ENCODE results near the gene RHCE. TPM values are rescaled to one million over a fixed set of nuclear protein-coding genes. Genes with fewer than 3 reads are reported as not detected.
"Not testable (repeated sequence)": the region's sequence is repeated elsewhere in the genome, so short reads cannot be mapped to it uniquely, and the experiment has no call there.

The RHCE gene
- total RNA-seq, 1 donor from 2014 or later, result not detected

DNA sequence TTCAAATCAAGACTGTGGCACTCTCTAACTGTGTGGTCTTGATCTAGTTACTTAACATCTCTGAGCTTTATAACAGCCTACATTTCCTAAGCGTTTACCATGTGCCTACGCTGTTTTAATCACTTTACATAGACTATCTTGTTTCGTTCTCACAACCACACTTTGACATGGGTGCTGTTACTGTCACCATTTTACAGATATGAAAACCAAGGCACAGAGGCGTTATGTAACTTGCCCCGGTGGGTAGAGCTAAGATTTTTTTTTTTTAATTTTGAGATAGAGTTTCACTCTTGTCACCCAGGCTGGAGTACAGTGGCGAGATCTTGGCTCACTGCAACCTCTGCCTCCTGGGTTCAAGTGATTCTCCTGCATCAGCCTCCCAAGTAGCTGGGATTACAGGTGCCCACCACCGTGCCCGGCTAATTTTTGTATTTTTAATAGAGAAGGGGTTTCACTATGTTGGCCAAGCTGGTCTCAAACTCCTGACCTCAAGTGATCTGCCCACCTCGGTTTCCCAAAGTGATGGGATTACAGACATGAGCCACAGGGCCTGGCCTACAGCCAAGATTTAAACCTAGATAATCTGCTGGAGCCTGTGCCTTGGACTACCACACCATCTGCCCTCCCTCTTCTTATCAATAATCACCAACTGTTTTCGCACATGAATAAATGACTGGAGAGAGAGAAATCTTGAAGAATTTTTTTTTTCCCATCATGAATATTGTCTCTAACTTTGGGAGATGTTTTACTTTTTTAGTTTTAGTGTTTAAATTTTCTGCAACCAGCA lies 10.8 kb downstream of the RHCE start:
- H3K4me1 Mint-ChIP-seq; ATAC-seq (ENCODE audit: low read depth); H3K36me3 Mint-ChIP-seq (ENCODE audit: low read depth); CTCF ChIA-PET; H3K27me3 Mint-ChIP-seq; POLR2A ChIA-PET; H3K4me3 Mint-ChIP-seq; H3K27ac Mint-ChIP-seq; H3K9me3 Mint-ChIP-seq; DNase-seq: not testable (repeated sequence)
- intact Hi-C loops (cut with micrococcal nuclease), result loop anchor here (10.0 kb wide), 1 partner anchor 115 kb away; no protein-coding TSS in a partner anchor

DNA sequence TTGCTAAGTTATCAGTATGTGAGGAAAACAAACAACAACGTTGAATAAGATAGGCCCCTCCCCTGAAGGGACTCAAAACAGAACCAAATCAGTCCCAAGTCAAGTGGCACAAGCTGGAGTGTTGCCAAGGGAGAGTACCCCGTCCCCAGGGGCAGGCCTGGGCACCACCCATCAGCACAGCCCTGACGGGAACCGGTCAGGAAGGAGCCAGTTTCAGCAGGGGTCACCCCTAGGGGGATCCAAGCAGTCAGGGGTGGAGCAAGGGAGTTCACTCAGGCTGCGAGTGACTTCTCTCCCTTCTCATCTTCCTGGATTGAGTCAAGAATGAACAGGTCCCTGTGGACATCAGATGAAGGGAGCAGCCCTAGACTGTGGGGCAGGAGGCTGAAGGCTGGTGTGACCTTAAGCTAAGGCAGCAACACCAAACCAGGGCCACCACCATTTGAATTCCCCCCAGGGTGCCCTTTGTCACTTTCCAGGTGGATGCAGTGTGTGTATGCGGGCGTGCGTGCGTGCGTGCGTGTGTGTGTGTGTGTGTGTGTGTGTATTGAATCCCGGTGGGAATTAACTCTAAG lies 14.8 kb downstream of the RHCE start:
- H3K4me3 Mint-ChIP-seq; DNase-seq; CTCF ChIA-PET; H3K4me1 Mint-ChIP-seq; POLR2A ChIA-PET; H3K9me3 Mint-ChIP-seq; H3K27ac Mint-ChIP-seq; H3K27me3 Mint-ChIP-seq; H3K36me3 Mint-ChIP-seq (ENCODE audit: low read depth): not testable (repeated sequence)
- intact Hi-C loops (cut with micrococcal nuclease), result loop anchor here (10.0 kb wide), 1 partner anchor 119 kb away; no protein-coding TSS in a partner anchor
- ATAC-seq (ENCODE audit: low read depth), result peak; percentile 94

DNA sequence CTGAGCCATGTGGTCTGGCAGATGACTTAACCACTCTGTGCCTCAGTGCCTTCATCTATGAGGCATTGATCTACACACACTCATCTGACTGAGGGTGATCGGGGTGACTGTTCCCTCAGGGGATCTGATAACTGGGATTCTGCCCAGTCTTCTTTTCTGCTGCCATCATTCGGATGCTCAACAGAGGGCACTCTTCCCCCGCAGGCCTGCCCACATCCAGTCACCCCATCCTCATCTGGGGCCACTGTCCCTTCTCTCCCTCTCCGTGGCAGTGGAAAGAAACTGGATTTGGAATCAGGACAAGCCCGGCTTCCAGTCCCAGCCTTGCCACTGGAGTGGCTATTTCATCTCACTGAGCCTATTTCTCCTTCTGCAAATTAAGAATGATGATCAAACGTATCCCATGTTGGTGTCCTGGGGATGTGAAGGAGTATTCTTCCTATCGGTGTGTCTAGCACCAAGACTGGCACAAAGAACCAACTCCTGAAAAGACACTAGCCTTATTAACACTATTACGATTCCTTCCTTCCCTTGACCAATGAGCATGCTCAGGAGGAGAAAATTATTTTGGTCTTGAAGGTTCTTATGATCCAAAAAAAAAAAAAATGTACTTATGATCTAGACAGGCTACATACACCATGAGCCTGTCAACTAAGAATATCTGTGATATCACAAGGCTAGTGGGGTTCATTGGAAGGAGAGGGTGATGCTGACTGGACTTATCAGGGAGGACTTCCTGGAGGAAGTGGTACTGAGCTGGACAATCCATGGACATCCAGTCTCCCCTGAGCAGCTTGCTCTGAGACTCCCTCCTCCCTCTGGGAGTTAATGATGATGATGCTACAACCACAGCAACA lies 17.4 kb downstream of the RHCE start:
- CTCF ChIA-PET, result interaction anchor here (0.7 kb wide), 1 partner anchor 336 kb away, joined by 3 read pairs; no protein-coding TSS in a partner anchor
- H3K4me1 Mint-ChIP-seq; H3K4me3 Mint-ChIP-seq; DNase-seq; H3K36me3 Mint-ChIP-seq (ENCODE audit: low read depth); H3K9me3 Mint-ChIP-seq; H3K27ac Mint-ChIP-seq; POLR2A ChIA-PET: not testable (repeated sequence)
- intact Hi-C loops (cut with micrococcal nuclease), result loop anchor here (2.0 to 10.0 kb wide), 2 partner anchors 122 to 408 kb away; no protein-coding TSS in a partner anchor
- H3K27me3 Mint-ChIP-seq, result peaks cover 10% of the 10 kb centered on the region
- peak; percentile 45 for ATAC-seq (ENCODE audit: low read depth)

DNA sequence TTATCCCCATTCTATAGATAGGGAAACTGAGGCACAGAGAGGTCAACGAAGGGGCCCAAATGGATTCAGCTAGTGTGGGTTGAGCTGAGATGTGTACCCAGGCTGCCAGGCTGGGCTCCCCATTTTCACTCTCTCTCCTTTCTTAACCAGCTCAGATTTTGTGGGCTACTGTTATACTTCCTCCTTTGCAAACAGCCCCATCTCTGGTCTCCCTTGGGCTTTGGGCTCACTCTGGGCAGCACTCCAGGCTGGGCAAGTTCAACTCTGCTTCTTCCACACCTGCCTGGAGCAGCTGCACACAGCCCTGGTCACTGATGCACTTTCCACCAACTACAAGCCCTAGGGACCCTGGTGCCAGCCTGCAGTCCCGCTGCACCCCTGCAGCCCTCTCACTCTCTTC lies 22.5 kb downstream of the RHCE start:
- CTCF ChIA-PET; H3K27ac Mint-ChIP-seq; H3K4me3 Mint-ChIP-seq; DNase-seq; POLR2A ChIA-PET; intact Hi-C loops (cut with micrococcal nuclease); H3K4me1 Mint-ChIP-seq; H3K27me3 Mint-ChIP-seq; H3K36me3 Mint-ChIP-seq (ENCODE audit: low read depth); H3K9me3 Mint-ChIP-seq: not testable (repeated sequence)
- peak; percentile 50 for ATAC-seq (ENCODE audit: low read depth)

DNA sequence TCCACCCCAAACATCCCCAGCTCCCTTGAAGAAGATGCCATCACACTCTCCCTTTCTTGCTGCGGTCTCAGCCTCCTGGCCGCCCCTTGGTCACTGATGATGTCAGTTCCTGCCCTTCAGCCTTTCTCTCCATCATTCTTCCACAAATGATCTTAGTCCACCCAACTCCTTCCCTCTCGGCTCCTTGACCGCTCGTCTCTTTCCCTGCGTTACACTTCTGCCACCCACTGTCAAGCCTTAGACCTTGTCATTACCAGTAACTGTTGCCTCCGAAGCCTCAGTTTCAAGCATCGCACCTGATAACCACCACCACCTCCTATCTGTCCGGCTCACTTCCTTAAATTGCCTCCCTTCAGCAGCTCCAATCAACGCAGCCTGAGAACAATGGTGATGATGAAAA lies 23.1 kb downstream of the RHCE start:
- H3K9me3 Mint-ChIP-seq; H3K4me3 Mint-ChIP-seq; CTCF ChIA-PET; DNase-seq; H3K27me3 Mint-ChIP-seq; intact Hi-C loops (cut with micrococcal nuclease); H3K36me3 Mint-ChIP-seq (ENCODE audit: low read depth); POLR2A ChIA-PET; H3K4me1 Mint-ChIP-seq; H3K27ac Mint-ChIP-seq: not testable (repeated sequence)
- peak; percentile 21 for ATAC-seq (ENCODE audit: low read depth)

DNA sequence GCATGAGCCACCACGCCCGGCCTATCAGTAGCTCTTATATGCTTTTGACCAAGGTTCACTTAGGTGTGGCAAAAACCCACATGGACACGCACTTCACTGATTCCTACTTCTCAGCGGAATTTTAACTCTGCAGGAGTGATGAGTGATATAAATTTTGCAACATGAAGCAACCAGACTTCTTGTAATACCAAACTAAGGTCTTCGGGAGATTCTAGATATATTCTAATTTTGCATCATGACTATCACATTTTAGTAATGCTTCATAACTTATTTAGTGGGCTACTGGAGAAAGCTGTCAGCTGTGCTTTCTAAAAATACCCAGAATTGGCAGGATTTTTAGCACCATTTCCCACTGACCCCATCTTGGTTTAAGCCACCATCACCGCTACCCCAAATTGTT lies 27.8 kb downstream of the RHCE start:
- Mint-ChIP-seq H3K4me3 (no peak overlapping the region), H3K36me3 (ENCODE audit: low read depth) (no peaks in the 10 kb centered on the region), H3K9me3 (no peaks in the 10 kb centered on the region), H3K27ac (no peak overlapping the region), H3K4me1 (peaks cover 3% of the 10 kb centered on the region), H3K27me3 (peaks cover 2% of the 10 kb centered on the region)
- DNase-seq, result no peak
- intact Hi-C loops (cut with micrococcal nuclease), result no loop called here
- ATAC-seq (ENCODE audit: low read depth), result no peak
- ChIA-PET CTCF (no interaction called here), POLR2A (interaction anchor here (0.7 kb wide), 1 partner anchor 417 kb away, joined by 7 read pairs; no protein-coding TSS in a partner anchor)
- TF ChIP-seq, protein P1, sequence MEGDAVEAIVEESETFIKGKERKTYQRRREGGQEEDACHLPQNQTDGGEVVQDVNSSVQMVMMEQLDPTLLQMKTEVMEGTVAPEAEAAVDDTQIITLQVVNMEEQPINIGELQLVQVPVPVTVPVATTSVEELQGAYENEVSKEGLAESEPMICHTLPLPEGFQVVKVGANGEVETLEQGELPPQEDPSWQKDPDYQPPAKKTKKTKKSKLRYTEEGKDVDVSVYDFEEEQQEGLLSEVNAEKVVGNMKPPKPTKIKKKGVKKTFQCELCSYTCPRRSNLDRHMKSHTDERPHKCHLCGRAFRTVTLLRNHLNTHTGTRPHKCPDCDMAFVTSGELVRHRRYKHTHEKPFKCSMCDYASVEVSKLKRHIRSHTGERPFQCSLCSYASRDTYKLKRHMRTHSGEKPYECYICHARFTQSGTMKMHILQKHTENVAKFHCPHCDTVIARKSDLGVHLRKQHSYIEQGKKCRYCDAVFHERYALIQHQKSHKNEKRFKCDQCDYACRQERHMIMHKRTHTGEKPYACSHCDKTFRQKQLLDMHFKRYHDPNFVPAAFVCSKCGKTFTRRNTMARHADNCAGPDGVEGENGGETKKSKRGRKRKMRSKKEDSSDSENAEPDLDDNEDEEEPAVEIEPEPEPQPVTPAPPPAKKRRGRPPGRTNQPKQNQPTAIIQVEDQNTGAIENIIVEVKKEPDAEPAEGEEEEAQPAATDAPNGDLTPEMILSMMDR (IDR thresholded peaks at IDR 0.05), result no peak

DNA sequence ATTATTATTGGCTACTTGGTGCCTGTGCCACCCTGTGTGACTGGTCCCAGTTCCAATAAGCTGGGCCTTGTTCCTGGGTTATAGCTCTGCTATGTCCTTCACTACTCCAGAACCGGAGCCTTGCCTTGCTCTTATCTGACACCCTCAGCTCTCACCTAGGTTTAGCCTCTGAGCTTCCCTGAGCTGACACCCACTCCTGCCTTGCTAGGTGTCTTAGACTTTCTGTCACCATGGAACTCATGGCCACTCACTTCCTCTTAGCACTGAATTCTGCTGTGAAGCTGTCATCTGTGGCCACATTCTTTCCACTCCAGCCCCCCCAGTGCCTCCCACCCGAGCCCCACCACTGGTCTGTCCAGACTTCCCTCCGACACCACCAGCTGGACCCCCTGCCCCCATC lies 30.9 kb downstream of the RHCE start:
- H3K9me3 Mint-ChIP-seq; H3K27ac Mint-ChIP-seq; H3K4me1 Mint-ChIP-seq; intact Hi-C loops (cut with micrococcal nuclease); H3K27me3 Mint-ChIP-seq; CTCF ChIA-PET; DNase-seq; ATAC-seq (ENCODE audit: low read depth); H3K36me3 Mint-ChIP-seq (ENCODE audit: low read depth); H3K4me3 Mint-ChIP-seq; POLR2A ChIA-PET: not testable (repeated sequence)

DNA sequence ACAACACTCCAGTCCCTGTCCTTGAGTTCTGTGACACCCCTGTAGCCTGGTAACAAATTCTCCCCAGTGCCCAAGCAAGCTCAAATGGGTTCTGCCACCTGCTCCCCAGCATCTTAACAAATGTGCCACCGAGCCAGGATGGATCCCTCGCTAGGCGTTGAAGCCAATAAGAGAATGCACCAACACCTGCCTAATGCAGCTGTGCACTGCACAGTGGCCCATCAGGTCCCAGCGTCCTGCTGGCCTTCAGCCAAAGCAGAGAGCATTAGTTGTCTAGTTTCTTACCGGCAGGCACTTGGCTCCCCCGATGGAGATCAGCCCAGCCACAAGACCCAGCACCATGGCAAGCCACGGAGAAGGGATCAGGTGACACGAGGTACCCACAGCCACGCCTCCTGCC lies 31.9 kb downstream of the RHCE start:
- H3K27ac Mint-ChIP-seq; H3K36me3 Mint-ChIP-seq (ENCODE audit: low read depth); H3K4me1 Mint-ChIP-seq; ATAC-seq (ENCODE audit: low read depth); POLR2A ChIA-PET; CTCF ChIA-PET; intact Hi-C loops (cut with micrococcal nuclease); H3K27me3 Mint-ChIP-seq; H3K4me3 Mint-ChIP-seq; H3K9me3 Mint-ChIP-seq; DNase-seq: not testable (repeated sequence)

DNA sequence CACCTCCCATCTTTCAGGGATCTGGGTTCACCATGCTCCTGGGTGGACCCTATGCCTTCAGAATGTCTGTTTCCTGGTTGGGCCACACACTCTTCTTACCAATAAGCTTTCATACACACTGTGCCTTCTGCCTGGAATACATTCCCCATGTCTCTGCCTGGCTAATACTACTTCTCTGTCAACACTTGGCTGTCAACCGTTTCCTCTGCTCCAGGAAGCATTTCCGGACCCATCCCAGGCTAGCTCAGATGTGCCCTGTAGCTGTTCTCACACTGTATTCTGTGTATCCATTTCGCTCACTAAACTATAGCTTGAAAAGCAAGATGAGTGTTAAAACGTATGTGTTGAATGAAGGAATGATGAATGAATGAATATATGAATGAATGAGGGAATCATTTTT lies 33.5 kb downstream of the RHCE start:
- not testable (repeated sequence) for DNase-seq; H3K36me3 Mint-ChIP-seq (ENCODE audit: low read depth)

DNA sequence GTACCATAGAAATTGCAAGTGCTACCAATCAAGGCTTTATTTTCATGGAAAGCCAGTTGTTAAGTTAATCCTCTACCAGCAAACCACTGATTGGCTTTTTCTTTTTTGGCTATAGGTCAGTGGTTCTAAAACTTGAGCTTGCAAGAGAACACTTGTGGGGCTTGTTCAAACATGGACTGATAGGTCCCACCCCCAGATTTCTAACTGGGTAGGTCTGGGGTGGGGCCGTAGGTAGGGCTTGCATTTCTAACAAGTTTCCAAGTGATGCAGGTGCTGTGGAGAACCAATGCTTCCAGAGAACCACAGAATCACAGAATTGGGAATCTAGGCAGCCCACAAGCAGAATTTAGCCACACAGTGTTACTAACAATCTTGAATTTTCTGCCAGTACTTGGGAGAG lies 36.8 kb downstream of the RHCE start:
- CTCF ChIA-PET; H3K27ac Mint-ChIP-seq; intact Hi-C loops (cut with micrococcal nuclease); H3K4me3 Mint-ChIP-seq; H3K36me3 Mint-ChIP-seq (ENCODE audit: low read depth); ATAC-seq (ENCODE audit: low read depth); H3K4me1 Mint-ChIP-seq; DNase-seq; H3K27me3 Mint-ChIP-seq; POLR2A ChIA-PET; H3K9me3 Mint-ChIP-seq: not testable (repeated sequence)

More for the DNA sequence above, 33.5 kb downstream of the RHCE start:
- ATAC-seq (ENCODE audit: low read depth); H3K27ac Mint-ChIP-seq; H3K27me3 Mint-ChIP-seq; CTCF ChIA-PET; intact Hi-C loops (cut with micrococcal nuclease); POLR2A ChIA-PET; H3K9me3 Mint-ChIP-seq; H3K4me1 Mint-ChIP-seq; H3K4me3 Mint-ChIP-seq: not testable (repeated sequence)

DNA sequence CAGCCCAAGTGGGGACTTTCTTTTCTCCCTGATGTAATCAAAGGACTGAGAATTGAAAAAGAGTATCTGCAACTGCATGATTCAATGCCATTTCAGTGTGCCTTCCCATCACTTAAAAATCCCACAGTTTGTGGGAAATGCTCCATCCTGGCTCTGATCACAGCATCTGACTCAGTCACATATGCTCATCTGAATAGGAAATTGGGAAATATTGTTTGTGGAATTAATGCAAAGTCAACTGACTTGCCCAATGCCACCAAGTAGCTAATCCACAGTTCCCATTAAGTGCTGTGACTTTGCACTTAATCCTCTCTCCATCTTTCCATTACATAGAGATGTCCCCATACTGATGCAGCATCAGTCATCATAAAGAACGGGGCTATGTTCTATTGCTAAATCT lies 37.5 kb downstream of the RHCE start:
- H3K27me3 Mint-ChIP-seq; H3K4me1 Mint-ChIP-seq; H3K27ac Mint-ChIP-seq; H3K4me3 Mint-ChIP-seq; CTCF ChIA-PET; H3K9me3 Mint-ChIP-seq; intact Hi-C loops (cut with micrococcal nuclease); H3K36me3 Mint-ChIP-seq (ENCODE audit: low read depth); ATAC-seq (ENCODE audit: low read depth); DNase-seq; POLR2A ChIA-PET: not testable (repeated sequence)

Data from activated B cell treated with CpG ODN at 0.5 μM for 24 hours (primary cell).